GM19043 (cell line): ENCODE data around the gene ERCC8.
A peak's percentile ranks its signal among the peaks of the same experiment; 100 is the strongest.
"Not testable (repeated sequence)": the region's sequence is repeated elsewhere in the genome, so short reads cannot be mapped to it uniquely, and the experiment has no call there.

Source experiments
- ATAC-seq: cut with Tn5 transposase; IDR thresholded peaks from one replicate; pipeline ENCODE4 v1.9.1; 2021; ENCODE audit warnings: low read depth; ENCODE audit not compliant: unreplicated experiment

The ERCC8 gene

GRCh38 chr5:60944904-60945812 lies at the start of gene ERCC8, which contains the start of gene NDUFAF2:
TSS of gene ERCC8 (minus strand) at chr5:60945070. CDS start at chr5:60945008, 62 bp downstream.
TSS of gene NDUFAF2 (plus strand) at chr5:60945205. CDS start at chr5:60945256, 51 bp downstream.
- ATAC-seq = peak; percentile 99

DNA sequence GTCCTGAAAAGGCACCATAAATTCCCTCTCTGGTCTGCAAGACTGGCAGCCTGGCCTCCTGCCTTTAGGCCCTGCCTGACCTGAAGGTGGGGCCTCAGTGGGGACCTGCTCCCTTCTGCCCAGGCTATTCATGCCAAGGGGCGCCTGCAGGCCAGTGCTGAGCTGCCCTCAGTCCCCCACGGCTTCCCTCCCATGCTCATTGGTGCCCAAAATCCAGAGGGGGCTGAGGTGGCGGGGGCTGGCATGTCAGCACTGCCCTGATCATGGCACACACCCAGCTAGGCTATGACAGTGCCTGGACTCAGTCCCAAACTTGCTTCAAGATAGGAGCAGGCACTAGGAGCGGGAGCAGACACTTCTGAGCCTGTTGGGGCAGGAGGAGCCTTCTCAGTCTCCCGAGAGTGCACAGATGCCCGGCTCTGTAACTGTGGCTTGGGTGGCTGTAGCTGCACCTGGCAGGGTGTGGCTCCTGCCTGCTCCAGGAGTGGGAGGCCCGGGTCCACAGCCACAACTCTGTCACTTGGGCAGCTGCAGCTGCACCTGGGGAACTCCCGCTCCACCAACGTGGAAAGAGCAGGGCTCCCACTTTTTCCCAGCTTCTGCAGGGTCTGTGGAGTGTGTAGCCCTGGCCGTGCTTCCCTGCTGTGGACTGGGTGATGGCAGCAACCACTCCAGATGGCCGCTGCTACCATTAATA lies 49.2 kb upstream of the ERCC8 start:
- ATAC-seq = no peak

DNA sequence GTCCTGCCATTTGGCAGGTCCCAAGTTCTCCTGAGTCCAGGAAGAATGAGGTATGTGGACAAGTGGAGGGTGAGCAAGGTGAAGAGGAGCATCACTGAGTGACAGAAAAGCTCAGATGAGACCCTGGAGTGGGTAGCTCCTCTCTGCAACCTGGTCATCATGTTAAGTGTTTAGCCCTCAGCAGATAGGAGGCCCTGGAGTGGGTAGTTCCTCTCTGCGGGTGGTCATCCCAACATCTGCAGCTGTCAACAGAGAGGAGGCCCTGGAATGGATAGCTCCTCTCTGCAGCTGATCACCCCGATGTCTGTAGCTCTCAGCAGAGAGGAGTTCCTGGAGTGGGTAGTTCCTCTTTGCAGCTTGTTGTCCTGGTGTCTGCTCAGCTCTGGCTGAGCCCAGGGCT lies 48.6 kb upstream of the ERCC8 start:
- ATAC-seq = no peak

GRCh38 chr5:60992871-60993270 lies 48.0 kb upstream of the ERCC8 start:
- ATAC-seq = no peak

DNA sequence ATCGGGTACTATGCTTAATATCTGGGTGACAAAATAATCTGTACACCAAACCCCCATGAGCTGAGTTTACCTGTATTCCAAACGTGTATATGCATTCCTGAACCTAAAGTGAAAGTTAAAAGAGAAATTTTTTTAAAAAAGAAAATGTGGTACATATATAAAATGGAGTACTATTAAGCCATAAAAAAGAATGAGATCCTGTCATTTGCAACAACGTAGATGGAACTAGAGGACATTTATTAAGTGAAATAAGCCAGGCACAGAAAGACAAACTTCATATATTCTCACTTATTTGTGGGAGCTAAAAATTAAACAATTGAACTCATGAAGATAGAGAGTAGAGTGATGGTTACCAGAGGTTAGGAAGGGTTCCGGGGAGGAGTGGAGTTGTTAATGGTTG lies 44.9 kb upstream of the ERCC8 start:
- ATAC-seq = no peak

DNA sequence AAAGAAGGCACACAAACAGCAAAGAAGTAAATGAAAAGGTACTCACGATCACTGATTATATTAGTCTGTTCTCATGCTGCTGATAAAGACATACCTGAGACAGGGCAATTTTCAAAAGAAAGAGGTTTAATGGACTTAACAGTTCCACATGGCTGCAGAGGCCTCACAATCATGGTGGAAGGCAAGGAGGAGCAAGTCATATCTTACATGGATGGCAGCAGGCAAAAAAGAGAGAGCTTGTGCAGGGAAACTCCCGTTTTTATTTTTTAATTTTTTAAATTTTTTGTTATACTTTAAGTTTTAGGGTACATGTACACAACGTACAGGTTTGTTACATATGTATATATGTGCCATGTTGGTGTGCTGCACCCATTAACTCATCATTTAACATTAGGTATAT lies 37.3 kb upstream of the ERCC8 start:
- ATAC-seq = not testable (repeated sequence)

DNA sequence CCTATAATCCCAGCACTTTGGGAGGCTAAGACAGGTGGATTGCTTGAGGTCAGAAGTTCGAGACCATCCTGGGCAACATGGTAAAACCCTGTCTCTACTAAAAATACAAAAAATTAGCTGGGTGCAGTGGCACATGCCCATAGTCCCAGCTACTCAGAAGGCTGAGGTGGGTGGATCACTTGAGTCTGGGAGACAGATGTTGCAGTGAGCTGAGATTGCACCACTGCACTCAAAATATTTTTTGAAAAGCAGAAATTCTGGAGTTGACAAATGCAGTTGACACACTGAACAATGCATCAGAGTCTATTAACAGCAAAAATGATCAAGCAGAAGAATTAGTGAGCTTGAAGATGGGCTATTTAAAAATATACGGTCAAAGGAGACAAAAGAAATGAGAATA lies 35.6 kb upstream of the ERCC8 start:
- no peak for ATAC-seq

- no peak for ATAC-seq
Observed at GRCh38 chr5:60978968-60979367, 34.1 kb upstream of the ERCC8 start.

DNA sequence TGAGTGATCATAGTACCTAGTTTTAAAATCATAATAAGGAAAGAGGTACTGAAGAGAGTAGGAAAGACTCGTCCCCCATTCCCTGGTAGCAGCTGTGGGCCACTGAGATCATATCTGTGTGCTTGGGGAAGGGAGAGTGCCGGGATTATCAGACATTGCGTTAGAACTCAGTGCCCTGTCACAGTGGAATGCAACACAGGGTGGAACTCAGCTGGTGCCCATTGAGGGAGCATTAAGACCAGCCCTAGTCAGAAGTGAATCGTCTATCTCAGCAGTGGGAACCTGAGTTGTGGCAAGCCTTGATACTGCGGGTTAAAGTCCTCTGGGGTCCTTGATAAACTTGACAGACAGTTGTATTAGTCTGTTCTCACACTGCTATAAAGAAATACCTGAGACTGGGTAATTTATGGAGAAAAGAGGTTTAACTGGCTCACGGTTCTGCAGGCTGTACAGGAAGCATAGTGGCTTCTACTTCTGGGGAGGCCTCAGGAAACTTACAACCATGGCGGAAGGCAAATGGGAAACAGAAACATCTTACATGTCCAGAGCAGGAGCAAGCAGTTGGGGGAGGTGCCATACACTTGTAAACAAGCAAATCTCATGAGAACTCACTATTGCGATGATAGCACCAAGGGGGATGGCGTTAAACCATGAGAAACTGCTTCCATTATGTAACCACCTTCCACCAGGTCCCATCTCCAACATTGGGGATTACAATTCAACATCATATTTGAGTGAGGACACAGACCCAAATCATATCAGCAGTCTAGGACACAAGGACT lies 33.3 kb upstream of the ERCC8 start:
- ATAC-seq = no peak

- ATAC-seq = no peak
Observed at GRCh38 chr5:60972231-60972630, 27.4 kb upstream of the ERCC8 start.

DNA sequence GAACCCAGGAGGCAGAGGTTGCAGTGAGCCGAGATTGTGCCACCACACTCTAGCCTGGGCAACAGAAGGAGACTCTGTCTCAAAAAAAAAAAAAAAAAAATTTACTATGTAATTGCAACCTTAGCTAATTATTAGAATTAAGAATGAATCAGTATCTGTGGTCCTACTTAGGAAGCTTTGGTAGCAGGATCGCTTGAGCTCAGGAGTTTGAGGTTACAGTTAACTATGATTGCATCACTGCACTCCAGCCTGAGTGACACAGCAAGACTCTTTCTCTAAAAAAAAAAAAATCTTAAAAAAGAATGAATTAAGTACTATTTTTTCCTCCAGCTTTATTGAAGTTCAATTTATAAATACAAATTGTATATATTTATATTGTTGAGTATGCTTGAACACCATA lies 16.8 kb upstream of the ERCC8 start:
- no peak for ATAC-seq

DNA sequence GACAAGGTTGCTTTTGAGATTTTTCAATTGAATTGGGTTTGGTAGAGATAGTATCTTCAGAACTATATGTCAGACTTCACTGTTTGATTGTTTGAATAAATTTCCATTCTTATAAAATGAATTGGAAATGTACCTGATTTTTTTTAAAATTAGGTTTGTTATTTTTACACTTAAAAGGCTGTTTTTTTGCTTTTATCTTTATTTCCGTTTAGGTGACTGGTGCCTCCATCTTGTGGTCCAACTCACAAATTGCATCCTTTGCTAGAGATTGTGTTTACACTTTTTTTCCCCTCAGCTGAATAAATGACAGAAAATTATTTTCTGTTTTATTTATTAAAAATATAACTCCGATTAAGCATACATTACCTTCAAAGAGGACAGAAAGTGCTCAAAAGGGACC lies 15.7 kb upstream of the ERCC8 start:
- no peak for ATAC-seq

DNA sequence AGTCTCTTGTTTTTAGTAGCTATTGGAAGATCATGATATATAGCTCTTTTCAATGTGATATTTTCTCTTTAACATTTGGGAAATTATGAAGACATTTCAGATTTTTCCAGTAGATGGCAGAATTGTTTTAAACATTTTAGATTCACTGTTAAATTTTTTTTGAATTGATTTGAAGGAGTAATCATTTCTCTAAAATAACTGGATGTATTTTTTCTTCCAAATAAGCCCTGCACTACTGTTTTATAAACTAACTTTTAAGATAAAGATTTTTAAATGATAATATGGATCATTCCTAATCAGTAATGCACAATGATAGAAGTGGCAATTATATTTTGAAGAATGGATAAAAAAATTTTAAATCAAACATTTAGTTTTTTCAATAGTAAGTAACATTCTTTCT lies 14.3 kb upstream of the ERCC8 start:
- ATAC-seq = no peak

- no peak for ATAC-seq
Observed at GRCh38 chr5:60958712-60959111, 13.8 kb upstream of the ERCC8 start.

- no peak for ATAC-seq
Observed at GRCh38 chr5:60958088-60958487, 13.2 kb upstream of the ERCC8 start.

DNA sequence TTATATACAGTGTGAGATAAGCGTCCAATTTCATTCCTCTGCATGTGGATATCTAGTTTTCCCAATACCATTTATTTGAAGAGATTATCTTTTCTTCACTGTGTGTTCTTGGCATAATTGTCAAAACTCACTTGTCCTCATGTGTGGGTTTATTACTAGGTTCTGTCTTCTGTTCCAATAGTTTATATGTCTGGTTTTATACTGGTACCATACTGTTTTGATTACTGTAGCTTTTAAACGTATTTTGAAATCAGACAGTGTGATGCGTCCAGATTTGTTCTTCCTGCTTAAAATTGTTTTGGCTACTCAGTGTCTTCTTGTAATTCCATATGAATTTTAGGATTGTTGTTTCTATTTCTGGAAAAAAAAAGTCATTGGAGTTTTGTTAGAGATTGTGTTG lies 10.4 kb upstream of the ERCC8 start:
- ATAC-seq = no peak

- no peak for ATAC-seq
Observed at GRCh38 chr5:60948738-60949137, 3.9 kb upstream of the ERCC8 start.

DNA sequence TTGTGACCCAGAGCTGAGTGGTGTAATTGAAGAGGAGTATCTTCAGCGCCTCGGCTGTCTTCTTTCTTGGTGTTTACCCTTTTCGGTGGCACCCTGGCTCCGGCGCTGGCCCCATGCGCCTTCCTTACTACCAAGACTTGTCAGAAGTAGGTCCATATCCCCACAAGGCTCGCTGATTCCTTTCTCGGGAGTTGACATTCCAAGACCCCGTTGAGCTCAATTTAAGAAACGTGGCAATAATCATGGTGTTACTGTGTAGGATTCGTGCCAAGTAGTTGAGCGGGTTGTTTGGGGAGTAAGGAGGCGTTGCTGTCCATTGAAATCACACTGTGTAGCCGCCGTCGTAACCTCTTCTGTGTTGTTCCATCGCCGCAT lies 930 bp upstream of the ERCC8 start:
- ATAC-seq = peak; percentile 21

- ATAC-seq = no peak
Observed at GRCh38 chr5:60943624-60944023, 1.2 kb downstream of the ERCC8 start.

DNA sequence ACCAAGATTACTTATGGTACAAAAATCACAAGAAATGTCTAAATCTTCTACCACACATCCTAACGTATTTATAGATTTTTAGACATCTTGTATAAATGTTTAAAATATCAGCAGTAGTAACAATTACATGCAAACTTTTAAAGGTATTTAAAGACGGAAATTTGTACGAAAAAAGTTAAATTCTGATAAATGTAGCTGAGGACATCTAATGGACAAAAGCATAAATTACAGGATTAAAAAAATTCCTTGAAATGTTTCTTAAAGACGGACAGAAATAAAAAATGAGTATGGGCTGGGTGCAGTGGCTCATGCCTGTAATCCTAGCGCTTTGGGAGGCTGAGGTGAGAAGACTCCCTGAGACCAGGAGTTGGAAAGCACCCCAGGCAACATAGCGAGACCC lies 15.8 kb downstream of the ERCC8 start:
- ATAC-seq = no peak

GRCh38 chr5:60927450-60927849 lies 17.4 kb downstream of the ERCC8 start:
- ATAC-seq = no peak
